ENCODE data around the gene HYAL3.

Gene HYAL3

GRCh38 chr3:50336452-50337174, 37.4 kb upstream of the HYAL3 start:
- no peak for TF ChIP-seq NFIC (IDR thresholded peaks at IDR 0.05)
- no peak for TF ChIP-seq REST (IDR thresholded peaks at IDR 0.05; ENCODE audit: low read depth)
- TF ChIP-seq CREB1 (IDR thresholded peaks at IDR 0.05; ENCODE audit: low read depth) = no peak
- no peak for TF ChIP-seq EP300 (IDR thresholded peaks at IDR 0.05; ENCODE audit: borderline replicate concordance)
- no peak for TF ChIP-seq EGR1 (IDR thresholded peaks at IDR 0.05)
- no peak for TF ChIP-seq FOXM1 (IDR thresholded peaks at IDR 0.05; ENCODE audit: borderline replicate concordance, low read depth)
- TF ChIP-seq TAF1 (IDR thresholded peaks at IDR 0.05; ENCODE audit: low read depth) = no peak
- no peak for TF ChIP-seq USF1 (IDR thresholded peaks at IDR 0.05)
- no peak for TF ChIP-seq TEAD4 (IDR thresholded peaks at IDR 0.05)
- no peak for TF ChIP-seq YY1 (IDR thresholded peaks at IDR 0.05; ENCODE audit: low read depth)
- no peak for TF ChIP-seq ZBTB7A (IDR thresholded peaks at IDR 0.05; ENCODE audit: low read depth)
- no peak; the same call in 1 of the 2 replicates for TF ChIP-seq TCF12 (IDR thresholded peaks at IDR 0.05; ENCODE audit: low read depth)
- TF ChIP-seq RAD21 (IDR thresholded peaks at IDR 0.05; ENCODE audit: low read depth) = no peak
- no peak; the same call in 1 of the 2 replicates for TF ChIP-seq CEBPB (IDR thresholded peaks at IDR 0.05)

GRCh38 chr3:50334339-50335075, 35.3 kb upstream of the HYAL3 start:
- TF ChIP-seq MAX (IDR thresholded peaks at IDR 0.05) (no peak), NFIC (IDR thresholded peaks at IDR 0.05) (no peak), CEBPB (IDR thresholded peaks at IDR 0.05) (no peak)

GRCh38 chr3:50333744-50334328, 34.6 kb upstream of the HYAL3 start:
- no peak for TF ChIP-seq TEAD4 (IDR thresholded peaks at IDR 0.05)
- no peak for TF ChIP-seq YY1 (IDR thresholded peaks at IDR 0.05; ENCODE audit: low read depth)
- no peak for TF ChIP-seq USF1 (IDR thresholded peaks at IDR 0.05)
- no peak for TF ChIP-seq FOXM1 (IDR thresholded peaks at IDR 0.05; ENCODE audit: borderline replicate concordance, low read depth)
- no peak for TF ChIP-seq NFIC (IDR thresholded peaks at IDR 0.05)
- TF ChIP-seq CEBPB (IDR thresholded peaks at IDR 0.05) = no peak
- no peak for TF ChIP-seq CREB1 (IDR thresholded peaks at IDR 0.05; ENCODE audit: low read depth)
- no peak for TF ChIP-seq TCF12 (IDR thresholded peaks at IDR 0.05; ENCODE audit: low read depth)
- no peak for TF ChIP-seq EP300 (IDR thresholded peaks at IDR 0.05; ENCODE audit: borderline replicate concordance)
- no peak for TF ChIP-seq REST (IDR thresholded peaks at IDR 0.05; ENCODE audit: low read depth)
- no peak for TF ChIP-seq MAX (IDR thresholded peaks at IDR 0.05)
- no peak for TF ChIP-seq TAF1 (IDR thresholded peaks at IDR 0.05; ENCODE audit: low read depth)
- TF ChIP-seq RAD21 (IDR thresholded peaks at IDR 0.05; ENCODE audit: low read depth) = no peak

GRCh38 chr3:50331364-50331907, 32.2 kb upstream of the HYAL3 start:
- TF ChIP-seq TCF12 (IDR thresholded peaks at IDR 0.05; ENCODE audit: low read depth) = no peak
- no peak for TF ChIP-seq CREB1 (IDR thresholded peaks at IDR 0.05; ENCODE audit: low read depth)

- TF ChIP-seq MAX (IDR thresholded peaks at IDR 0.05) (no peak), TEAD4 (IDR thresholded peaks at IDR 0.05) (no peak), CEBPB (IDR thresholded peaks at IDR 0.05) (no peak), CREB1 (IDR thresholded peaks at IDR 0.05; ENCODE audit: low read depth) (no peak), YY1 (IDR thresholded peaks at IDR 0.05; ENCODE audit: low read depth) (no peak), EP300 (IDR thresholded peaks at IDR 0.05; ENCODE audit: borderline replicate concordance) (no peak)
These were observed 31.1 kb upstream of the HYAL3 start for GRCh38 chr3:50330330-50330729.

Data from Ishikawa (cell line).